ENCODE results near the gene PRPF19.

DNA sequence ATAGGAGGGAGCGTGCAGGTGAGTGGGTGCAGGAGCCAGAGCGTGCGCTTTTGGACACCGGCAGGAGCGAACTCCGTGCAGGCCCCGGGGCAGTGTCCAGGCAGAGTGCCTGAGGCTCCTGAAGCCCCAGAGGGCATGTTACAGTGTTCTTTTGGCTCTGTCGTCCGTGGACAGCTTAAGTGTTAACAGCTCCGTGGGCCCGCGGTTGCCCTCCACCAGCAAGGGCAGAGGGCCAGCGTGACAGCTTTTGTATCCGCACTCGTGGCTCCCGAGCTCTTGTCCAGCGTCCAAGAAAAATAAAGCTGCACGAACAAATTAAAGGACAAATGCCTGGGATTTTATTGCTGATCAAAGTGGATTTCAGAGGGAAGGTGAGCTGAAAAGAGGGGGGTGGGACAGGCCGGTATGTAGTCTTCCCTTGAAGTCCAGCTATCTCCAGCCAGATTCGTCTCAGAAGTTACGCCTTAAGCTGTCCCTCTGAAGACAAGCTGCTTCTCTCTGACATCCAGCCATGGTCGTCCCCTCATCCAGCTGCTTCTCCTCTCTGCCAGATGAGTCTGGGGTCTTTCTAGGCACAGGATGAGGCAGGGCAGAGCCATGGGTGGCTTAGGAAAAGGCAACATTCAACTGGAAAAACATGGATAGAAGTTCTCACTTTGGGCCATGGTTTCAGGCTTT lies 6.6 kb upstream of the PRPF19 start:
- TF ChIP-seq POLR2A (IDR thresholded peaks at IDR 0.05; ENCODE audit: low read depth, low read length) (no peak; the same call in 1 of the 2 replicates), MXI1 (IDR thresholded peaks at IDR 0.05; ENCODE audit: low read depth, low read length) (no peak), GABPA (IDR thresholded peaks at IDR 0.05; ENCODE audit: low read depth) (no peak)
- TF ChIP-seq, protein P1, sequence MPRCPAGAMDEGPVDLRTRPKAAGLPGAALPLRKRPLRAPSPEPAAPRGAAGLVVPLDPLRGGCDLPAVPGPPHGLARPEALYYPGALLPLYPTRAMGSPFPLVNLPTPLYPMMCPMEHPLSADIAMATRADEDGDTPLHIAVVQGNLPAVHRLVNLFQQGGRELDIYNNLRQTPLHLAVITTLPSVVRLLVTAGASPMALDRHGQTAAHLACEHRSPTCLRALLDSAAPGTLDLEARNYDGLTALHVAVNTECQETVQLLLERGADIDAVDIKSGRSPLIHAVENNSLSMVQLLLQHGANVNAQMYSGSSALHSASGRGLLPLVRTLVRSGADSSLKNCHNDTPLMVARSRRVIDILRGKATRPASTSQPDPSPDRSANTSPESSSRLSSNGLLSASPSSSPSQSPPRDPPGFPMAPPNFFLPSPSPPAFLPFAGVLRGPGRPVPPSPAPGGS (IDR thresholded peaks at IDR 0.05; ENCODE audit: borderline replicate concordance, insufficient read depth, low read depth, low read length, poor library complexity, severe bottlenecking), result no peak
- TF ChIP-seq, protein P2, sequence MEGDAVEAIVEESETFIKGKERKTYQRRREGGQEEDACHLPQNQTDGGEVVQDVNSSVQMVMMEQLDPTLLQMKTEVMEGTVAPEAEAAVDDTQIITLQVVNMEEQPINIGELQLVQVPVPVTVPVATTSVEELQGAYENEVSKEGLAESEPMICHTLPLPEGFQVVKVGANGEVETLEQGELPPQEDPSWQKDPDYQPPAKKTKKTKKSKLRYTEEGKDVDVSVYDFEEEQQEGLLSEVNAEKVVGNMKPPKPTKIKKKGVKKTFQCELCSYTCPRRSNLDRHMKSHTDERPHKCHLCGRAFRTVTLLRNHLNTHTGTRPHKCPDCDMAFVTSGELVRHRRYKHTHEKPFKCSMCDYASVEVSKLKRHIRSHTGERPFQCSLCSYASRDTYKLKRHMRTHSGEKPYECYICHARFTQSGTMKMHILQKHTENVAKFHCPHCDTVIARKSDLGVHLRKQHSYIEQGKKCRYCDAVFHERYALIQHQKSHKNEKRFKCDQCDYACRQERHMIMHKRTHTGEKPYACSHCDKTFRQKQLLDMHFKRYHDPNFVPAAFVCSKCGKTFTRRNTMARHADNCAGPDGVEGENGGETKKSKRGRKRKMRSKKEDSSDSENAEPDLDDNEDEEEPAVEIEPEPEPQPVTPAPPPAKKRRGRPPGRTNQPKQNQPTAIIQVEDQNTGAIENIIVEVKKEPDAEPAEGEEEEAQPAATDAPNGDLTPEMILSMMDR (IDR thresholded peaks at IDR 0.05 in 2 of 3, conservative IDR thresholded peaks at IDR 0.05 in 1 of 3; ENCODE audit: control insufficient read depth in 2 of 3, extremely low read depth in 1 of 3, insufficient read depth in 1 of 3, low read depth in 3 of 3, low read length in 3 of 3), result no peak
- TF ChIP-seq, protein P3, sequence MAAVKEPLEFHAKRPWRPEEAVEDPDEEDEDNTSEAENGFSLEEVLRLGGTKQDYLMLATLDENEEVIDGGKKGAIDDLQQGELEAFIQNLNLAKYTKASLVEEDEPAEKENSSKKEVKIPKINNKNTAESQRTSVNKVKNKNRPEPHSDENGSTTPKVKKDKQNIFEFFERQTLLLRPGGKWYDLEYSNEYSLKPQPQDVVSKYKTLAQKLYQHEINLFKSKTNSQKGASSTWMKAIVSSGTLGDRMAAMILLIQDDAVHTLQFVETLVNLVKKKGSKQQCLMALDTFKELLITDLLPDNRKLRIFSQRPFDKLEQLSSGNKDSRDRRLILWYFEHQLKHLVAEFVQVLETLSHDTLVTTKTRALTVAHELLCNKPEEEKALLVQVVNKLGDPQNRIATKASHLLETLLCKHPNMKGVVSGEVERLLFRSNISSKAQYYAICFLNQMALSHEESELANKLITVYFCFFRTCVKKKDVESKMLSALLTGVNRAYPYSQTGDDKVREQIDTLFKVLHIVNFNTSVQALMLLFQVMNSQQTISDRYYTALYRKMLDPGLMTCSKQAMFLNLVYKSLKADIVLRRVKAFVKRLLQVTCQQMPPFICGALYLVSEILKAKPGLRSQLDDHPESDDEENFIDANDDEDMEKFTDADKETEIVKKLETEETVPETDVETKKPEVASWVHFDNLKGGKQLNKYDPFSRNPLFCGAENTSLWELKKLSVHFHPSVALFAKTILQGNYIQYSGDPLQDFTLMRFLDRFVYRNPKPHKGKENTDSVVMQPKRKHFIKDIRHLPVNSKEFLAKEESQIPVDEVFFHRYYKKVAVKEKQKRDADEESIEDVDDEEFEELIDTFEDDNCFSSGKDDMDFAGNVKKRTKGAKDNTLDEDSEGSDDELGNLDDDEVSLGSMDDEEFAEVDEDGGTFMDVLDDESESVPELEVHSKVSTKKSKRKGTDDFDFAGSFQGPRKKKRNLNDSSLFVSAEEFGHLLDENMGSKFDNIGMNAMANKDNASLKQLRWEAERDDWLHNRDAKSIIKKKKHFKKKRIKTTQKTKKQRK (IDR thresholded peaks at IDR 0.05; ENCODE audit: low read depth, low read length), result no peak

Data from GM12878 (cell line).